IMR-90 (cell line): ENCODE data around the gene MROH2A. TPM values are rescaled to one million over a fixed set of nuclear protein-coding genes. Genes with fewer than 3 reads are reported as not detected.

Experiments used
- ATAC-seq: fragments of 200-7000 bp; cut with Tn5 transposase; 2 replicates; pipeline ENCODE4 v1.9.1; 2020; ENCODE audit warnings: low read depth, mild to moderate bottlenecking, moderate library complexity
- BruUV-seq: library from RNA; stranded (reverse); fragments of 400-500 nt; replicated peaks from 2 replicates; lab custom pipeline; 2021; lab: Mats Ljungman, UMichigan
- CTCF ChIA-PET: fragments of 300-600 bp; formaldehyde crosslinking; extraction: SDS; loops from one replicate; lab custom pipeline; 2021; ENCODE audit warnings: antibody characterized with exemption; lab: Yijun Ruan, JAX
- POLR2A ChIA-PET: fragments of 300-600 bp; sonication (Branson Sonifier 250); formaldehyde crosslinking; loops from one replicate; lab custom pipeline; 2022; ENCODE audit warnings: antibody characterized with exemption; ENCODE audit not compliant: unreplicated experiment; lab: Charles Lee
- DNase-seq: peaks from one replicate; pipeline ENCODE4 v3.0.0; 2013
- H2AFZ ChIP-seq: replicated peaks from 2 replicates; pipeline ENCODE3; 2013; ENCODE audit warnings: low read length, mild to moderate bottlenecking; ENCODE audit not compliant: poor library complexity
- H2AK5ac ChIP-seq: 2 replicates; pipeline ENCODE4 v1.6.1; 2013; ENCODE audit warnings: low read depth, low read length, inconsistent platforms
- H2AK9ac ChIP-seq: replicated peaks from 2 replicates; pipeline ENCODE3; 2013; ENCODE audit warnings: mild to moderate bottlenecking, low read depth, low read length, moderate library complexity; ENCODE audit not compliant: poor library complexity
- H2BK120ac ChIP-seq: 2 replicates; pipeline ENCODE4 v1.6.1; 2013; ENCODE audit warnings: low read depth, low read length, inconsistent platforms
- H2BK15ac ChIP-seq: 3 replicates; pipeline ENCODE4 v1.6.1; 2013; ENCODE audit warnings: low read depth, low read length, inconsistent platforms
- H2BK20ac ChIP-seq: 2 replicates; pipeline ENCODE4 v1.6.1; 2013; ENCODE audit warnings: low read depth, mild to moderate bottlenecking, inconsistent platforms, low read length, moderate library complexity
- H2BK5ac ChIP-seq: 2 replicates; pipeline ENCODE4 v1.6.1; 2013; ENCODE audit warnings: mild to moderate bottlenecking, low read depth, low read length, inconsistent platforms; ENCODE audit not compliant: poor library complexity, severe bottlenecking
- H3K14ac ChIP-seq: replicated peaks from 2 replicates; pipeline ENCODE4 v1.6.1; 2013; ENCODE audit warnings: low read depth, low read length, inconsistent platforms
- H3K18ac ChIP-seq: 2 replicates; pipeline ENCODE4 v1.6.1; 2013; ENCODE audit warnings: low read depth, low read length, control low read depth
- H3K23ac ChIP-seq: 2 replicates; pipeline ENCODE4 v1.6.1; 2013; ENCODE audit warnings: low read depth, low read length, inconsistent platforms
- H3K27ac ChIP-seq: 2 replicates; pipeline ENCODE4 v1.5.1; 2013; ENCODE audit warnings: mild to moderate bottlenecking, control low read depth, low read length; ENCODE audit not compliant: insufficient read depth
- H3K27me3 ChIP-seq: 2 replicates; pipeline ENCODE4 v1.6.1; 2013; ENCODE audit warnings: low read length; ENCODE audit not compliant: control insufficient read depth, insufficient read depth
- H3K36me3 ChIP-seq: 2 replicates; pipeline ENCODE4 v1.6.1; 2013; ENCODE audit warnings: low read length, mixed read lengths; ENCODE audit not compliant: control insufficient read depth, insufficient read depth
- H3K4ac ChIP-seq: 2 replicates; pipeline ENCODE4 v1.6.1; 2013; ENCODE audit warnings: low read depth, low read length, inconsistent platforms
- H3K4me1 ChIP-seq: 2 replicates; pipeline ENCODE4 v1.6.1; 2013; ENCODE audit warnings: low read length, mixed read lengths; ENCODE audit not compliant: control insufficient read depth, insufficient read depth
- H3K4me2 ChIP-seq: 2 replicates; pipeline ENCODE4 v1.6.1; 2013; ENCODE audit warnings: low read depth, mild to moderate bottlenecking, control low read depth, low read length, moderate library complexity
- H3K4me3 ChIP-seq: 2 replicates; pipeline ENCODE4 v1.5.1; 2013; ENCODE audit warnings: low read depth, mild to moderate bottlenecking, control low read depth, low read length, moderate library complexity; ENCODE audit not compliant: insufficient read depth
- H3K56ac ChIP-seq: 2 replicates; pipeline ENCODE4 v1.6.1; 2013; ENCODE audit warnings: low read length, inconsistent platforms; ENCODE audit not compliant: insufficient read depth; ENCODE audit errors: extremely low read depth
- H3K79me1 ChIP-seq, 2 experiments: 2 replicates each; pipeline ENCODE4 v1.6.1; 2013; ENCODE audit warnings: low read length in 2 of 2, inconsistent platforms in 1 of 2, low read depth in 1 of 2
- H3K9ac ChIP-seq: 2 replicates; pipeline ENCODE4 v1.6.1; 2013; ENCODE audit warnings: low read depth, low read length, control low read depth
- H3K9me1 ChIP-seq: 2 replicates; pipeline ENCODE4 v1.6.1; 2013; ENCODE audit warnings: low read length, inconsistent platforms; ENCODE audit not compliant: insufficient read depth
- H3K9me3 ChIP-seq: 2 replicates; pipeline ENCODE4 v1.6.1; 2013; ENCODE audit warnings: low read length; ENCODE audit not compliant: control insufficient read depth, insufficient read depth
- H4K20me1 ChIP-seq: 2 replicates; pipeline ENCODE4 v1.6.1; 2013; ENCODE audit warnings: low read length, inconsistent platforms; ENCODE audit not compliant: insufficient read depth
- H4K5ac ChIP-seq: 2 replicates; pipeline ENCODE4 v1.6.1; 2013; ENCODE audit warnings: mild to moderate bottlenecking, low read depth, low read length, control low read depth
- H4K8ac ChIP-seq, 2 experiments: 2 replicates each; pipeline ENCODE4 v1.6.1; 2013; ENCODE audit warnings: low read depth in 2 of 2, low read length in 2 of 2, control low read depth in 1 of 2, inconsistent platforms in 1 of 2
- H4K91ac ChIP-seq: 2 replicates; pipeline ENCODE4 v1.6.1; 2013; ENCODE audit warnings: low read depth, low read length, inconsistent platforms; ENCODE audit not compliant: insufficient read depth
- RCOR1 ChIP-seq: IDR thresholded peaks from 2 replicates; pipeline ENCODE4 v1.6.1; 2012; ENCODE audit warnings: mild to moderate bottlenecking, low read length, improper control_type of control experiment; ENCODE audit not compliant: insufficient replicate concordance
- RFX5 ChIP-seq: IDR thresholded peaks from 2 replicates; pipeline ENCODE4 v1.8.0; 2012; ENCODE audit warnings: low read depth, mild to moderate bottlenecking, low read length, moderate library complexity
- WGBS, 2 experiments: methylation state at CpG; one replicate each; pipeline versions ENCODE4 v1.1.5 to v1.1.7; 2013; ENCODE audit warnings: missing lambda C conversion rate in 2 of 2; ENCODE audit not compliant: insufficient read length in 1 of 2; ENCODE audit errors: extremely low coverage in 2 of 2; 5-methylcytosine and 5-hydroxymethylcytosine counted together
- dilution Hi-C: fragments of 300-500 bp; cut with HindIII; formaldehyde crosslinking; loops from one replicate; pipeline ENCODE4 v1.14.3; 2018; ENCODE audit warnings: low sequenced_read_pairs; ENCODE audit not compliant: unreplicated experiment
- in situ Hi-C: fragments of 300-500 bp; cut with MboI; formaldehyde crosslinking; loops from 3 replicates; pipeline ENCODE4 v1.14.3; 2019; ENCODE audit warnings: low sequenced_read_pairs, inconsistent platforms, mixed read lengths
- intact Hi-C: fragments of 100-400 bp; cut with micrococcal nuclease; formaldehyde crosslinking; loops from 2 replicates; pipeline ENCODE4 v1.10.0; 2022
- polyA plus RNA-seq, 3 experiments: library from polyadenylated mRNA; depleted of rRNA; stranded (reverse); fragments of >200 nt; gene quantifications; 2 replicates each; pipeline ENCODE4 v1.2.3, GENCODE V29; 2012; ENCODE audit warnings: low replicate concordance in 1 of 3
- total RNA-seq: library from RNA; depleted of rRNA; stranded (reverse); fragments of >200 nt; gene quantifications from 2 replicates; pipeline ENCODE4 v1.2.3, GENCODE V29; 2012
- TF ChIP-seq, protein P1 (sequence below): conservative IDR thresholded peaks from 2 replicates; pipeline ENCODE4 v1.5.1; 2012; ENCODE audit warnings: mild to moderate bottlenecking, low read depth, low read length, improper control_type of control experiment

MROH2A gene
- total and polyA plus RNA-seq, 2 of the 4 experiments (the other 2 are of a cell fraction), result not detected

DNA sequence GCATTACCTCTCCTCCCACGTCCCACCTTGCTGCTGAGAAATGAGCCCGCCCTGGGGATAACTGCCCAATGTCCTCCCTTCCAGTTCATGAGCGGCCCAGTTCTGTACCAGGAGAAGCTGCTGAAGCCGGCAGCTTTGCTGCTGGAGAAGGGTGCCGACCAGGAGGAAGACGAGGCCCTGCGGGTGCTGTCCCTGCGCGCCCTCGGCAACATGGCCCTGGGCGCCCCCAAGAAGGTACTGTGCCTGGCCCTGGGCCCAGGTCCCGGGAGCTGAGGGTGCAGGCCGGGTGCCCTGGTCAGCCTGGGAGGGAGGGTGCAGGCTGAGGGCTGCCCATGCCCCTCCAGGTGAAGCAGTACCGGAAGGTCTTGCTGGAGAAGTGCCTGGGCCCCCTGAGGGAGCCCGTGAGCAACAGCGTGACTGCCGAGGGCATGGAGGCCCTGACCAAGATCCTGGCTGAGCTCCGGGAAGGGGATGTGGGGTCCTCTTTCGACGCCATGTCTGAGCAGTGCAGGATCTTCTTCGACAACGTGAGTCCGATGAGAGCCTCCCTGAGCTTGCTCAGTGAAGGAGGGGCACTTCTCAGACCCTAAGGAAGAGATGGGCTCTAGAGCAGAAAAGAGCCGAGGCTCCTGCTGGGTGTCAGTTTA, 50.5 kb downstream of the MROH2A start:
- Histone ChIP-seq H4K20me1 (no peaks in the 10 kb centered on the region), H4K91ac (no peak overlapping the region), H3K56ac (no peak overlapping the region), H3K9me1 (no peaks in the 10 kb centered on the region), H3K27me3 (peaks cover 2% of the 10 kb centered on the region), H4K5ac (no peak overlapping the region), H3K4ac (no peak overlapping the region), H2BK20ac (no peak overlapping the region), H2AFZ (peak overlapping the region; percentile 62), H3K9me3 (no peaks in the 10 kb centered on the region), H3K18ac (no peak overlapping the region), H2BK120ac (no peak overlapping the region), H3K79me1 (peaks cover 0 to 8% of the 10 kb centered on the region in 2 experiments; a peak in 2 of 4 replicates), H3K27ac (no peak overlapping the region), H3K36me3 (no peaks in the 10 kb centered on the region), H3K14ac (no peak overlapping the region), H2AK9ac (no peak overlapping the region), H2BK15ac (no peak overlapping the region), H4K8ac (no peak overlapping the region), H3K4me1 (peaks cover 3% of the 10 kb centered on the region), H2AK5ac (no peak overlapping the region), H2BK5ac (no peak overlapping the region), H3K23ac (no peak overlapping the region), H3K4me2 (no peak overlapping the region), H3K4me3 (no peak overlapping the region), H3K9ac (no peak overlapping the region)
- CTCF ChIA-PET, result no interaction called here
- BruUV-seq, result no TSS peak
- dilution Hi-C loops, result no loop called here
- 67% methylated on average over 11 of the region's 24 CpGs; no CpG with 5 or more reads in 1 of the 2 experiments for WGBS, 2 experiments
- TF ChIP-seq, protein P1, sequence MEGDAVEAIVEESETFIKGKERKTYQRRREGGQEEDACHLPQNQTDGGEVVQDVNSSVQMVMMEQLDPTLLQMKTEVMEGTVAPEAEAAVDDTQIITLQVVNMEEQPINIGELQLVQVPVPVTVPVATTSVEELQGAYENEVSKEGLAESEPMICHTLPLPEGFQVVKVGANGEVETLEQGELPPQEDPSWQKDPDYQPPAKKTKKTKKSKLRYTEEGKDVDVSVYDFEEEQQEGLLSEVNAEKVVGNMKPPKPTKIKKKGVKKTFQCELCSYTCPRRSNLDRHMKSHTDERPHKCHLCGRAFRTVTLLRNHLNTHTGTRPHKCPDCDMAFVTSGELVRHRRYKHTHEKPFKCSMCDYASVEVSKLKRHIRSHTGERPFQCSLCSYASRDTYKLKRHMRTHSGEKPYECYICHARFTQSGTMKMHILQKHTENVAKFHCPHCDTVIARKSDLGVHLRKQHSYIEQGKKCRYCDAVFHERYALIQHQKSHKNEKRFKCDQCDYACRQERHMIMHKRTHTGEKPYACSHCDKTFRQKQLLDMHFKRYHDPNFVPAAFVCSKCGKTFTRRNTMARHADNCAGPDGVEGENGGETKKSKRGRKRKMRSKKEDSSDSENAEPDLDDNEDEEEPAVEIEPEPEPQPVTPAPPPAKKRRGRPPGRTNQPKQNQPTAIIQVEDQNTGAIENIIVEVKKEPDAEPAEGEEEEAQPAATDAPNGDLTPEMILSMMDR, result no peak
- TF ChIP-seq RCOR1 (no peak), RFX5 (no peak)
- POLR2A ChIA-PET, result no interaction called here
- in situ Hi-C loops, result loop anchor here (25.0 kb wide), 1 partner anchor 366 kb away; no protein-coding TSS in a partner anchor
- ATAC-seq, result no peak
- DNase-seq, result no peak
- intact Hi-C loops, result no loop called here
